ENCODE measurements around the gene UBE2V1. TPM values are rescaled to one million over a fixed set of nuclear protein-coding genes. Genes with fewer than 3 reads are reported as not detected.

The UBE2V1 gene
- total RNA-seq, 6 donors from 2014 or later = 50.3 to 116 (median 69.9) TPM

DNA sequence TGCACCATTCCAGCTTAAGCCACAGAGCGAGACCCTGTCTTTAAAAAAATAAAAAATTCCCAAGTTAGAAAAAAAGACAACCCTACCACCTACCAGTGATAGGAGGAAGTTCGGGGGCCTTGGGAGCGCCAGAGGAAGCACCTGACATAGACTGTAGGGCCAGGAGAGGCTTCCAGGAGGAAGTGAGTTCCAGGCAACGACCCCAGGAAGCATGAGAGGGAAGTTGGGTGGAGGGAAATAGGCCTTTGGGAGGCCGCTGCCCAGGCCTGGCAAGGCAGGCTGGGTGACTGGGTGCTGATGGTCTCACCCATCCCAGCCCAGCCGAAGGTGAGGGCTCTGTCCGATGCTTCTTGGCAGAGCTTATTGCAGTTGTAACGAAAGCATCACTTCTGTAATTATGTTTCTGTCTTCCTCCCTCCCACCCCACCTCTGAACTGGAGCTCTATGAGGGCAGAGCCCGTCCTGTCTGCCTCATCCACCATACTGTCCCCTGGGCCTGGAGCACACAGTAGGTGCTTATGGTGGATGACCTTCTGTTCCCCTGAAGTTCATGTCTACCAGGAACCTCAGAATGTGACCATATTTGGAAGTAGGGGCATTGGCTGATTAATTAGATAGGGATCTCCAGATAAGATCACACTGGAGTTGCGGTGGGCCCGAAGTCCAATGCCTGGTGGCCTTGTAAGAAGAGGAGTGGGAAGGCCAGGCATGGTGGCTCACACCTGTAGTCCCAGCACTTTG lies 54.1 kb downstream of the UBE2V1 start:
- ATAC-seq (ENCODE audit: low FRiP score in 2 of 2) (no peak), DNase-seq (no peak)
- TF ChIP-seq POLR2AphosphoS5 (IDR thresholded peaks at IDR 0.05) (no peak), EP300 (IDR thresholded peaks at IDR 0.05) (no peak), POLR2A (IDR thresholded peaks at IDR 0.05) (no peak)
- TF ChIP-seq, protein P1, sequence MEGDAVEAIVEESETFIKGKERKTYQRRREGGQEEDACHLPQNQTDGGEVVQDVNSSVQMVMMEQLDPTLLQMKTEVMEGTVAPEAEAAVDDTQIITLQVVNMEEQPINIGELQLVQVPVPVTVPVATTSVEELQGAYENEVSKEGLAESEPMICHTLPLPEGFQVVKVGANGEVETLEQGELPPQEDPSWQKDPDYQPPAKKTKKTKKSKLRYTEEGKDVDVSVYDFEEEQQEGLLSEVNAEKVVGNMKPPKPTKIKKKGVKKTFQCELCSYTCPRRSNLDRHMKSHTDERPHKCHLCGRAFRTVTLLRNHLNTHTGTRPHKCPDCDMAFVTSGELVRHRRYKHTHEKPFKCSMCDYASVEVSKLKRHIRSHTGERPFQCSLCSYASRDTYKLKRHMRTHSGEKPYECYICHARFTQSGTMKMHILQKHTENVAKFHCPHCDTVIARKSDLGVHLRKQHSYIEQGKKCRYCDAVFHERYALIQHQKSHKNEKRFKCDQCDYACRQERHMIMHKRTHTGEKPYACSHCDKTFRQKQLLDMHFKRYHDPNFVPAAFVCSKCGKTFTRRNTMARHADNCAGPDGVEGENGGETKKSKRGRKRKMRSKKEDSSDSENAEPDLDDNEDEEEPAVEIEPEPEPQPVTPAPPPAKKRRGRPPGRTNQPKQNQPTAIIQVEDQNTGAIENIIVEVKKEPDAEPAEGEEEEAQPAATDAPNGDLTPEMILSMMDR (IDR thresholded peaks at IDR 0.05) = no peak
- 66 to 82% methylated on average over 11 of the region's 11 CpGs for WGBS, 2 donors
- no peaks in the 10 kb centered on the region for H3K36me3 ChIP-seq
- H3K4me3 ChIP-seq = no peak overlapping the region
- H3K9me3 ChIP-seq = no peaks in the 10 kb centered on the region
- no peak overlapping the region for H3K27ac ChIP-seq
- peaks cover 0 to 7% (median 2%) of the 10 kb centered on the region in 4 donors for H3K4me1 ChIP-seq
- no peaks in the 10 kb centered on the region for H3K27me3 ChIP-seq

DNA sequence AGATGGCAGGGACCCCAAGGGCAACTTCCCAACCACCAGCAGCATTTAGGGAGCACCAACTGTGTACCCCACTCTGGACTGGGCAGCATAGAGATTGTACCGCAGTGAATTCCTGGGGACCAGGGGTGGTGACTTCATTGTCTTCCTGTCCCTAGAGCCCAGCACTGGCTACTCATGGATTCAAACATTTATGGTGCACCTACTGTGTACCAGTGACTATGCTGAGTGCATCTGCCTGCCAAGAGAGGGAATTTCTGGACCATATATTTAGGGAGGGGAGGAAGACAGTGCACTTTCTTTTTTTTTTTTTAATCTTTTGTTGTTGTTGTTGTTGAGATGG lies 55.3 kb downstream of the UBE2V1 start:
- no peaks in the 10 kb centered on the region for H3K36me3 ChIP-seq
- no peak overlapping the region for H3K27ac ChIP-seq
- no peaks in the 10 kb centered on the region for H3K27me3 ChIP-seq
- ATAC-seq (ENCODE audit: low FRiP score in 2 of 2) (no peak), DNase-seq (no peak)
- peaks cover 0 to 7% (median 2%) of the 10 kb centered on the region in 4 donors for H3K4me1 ChIP-seq
- no peak overlapping the region for H3K4me3 ChIP-seq
- 100% methylated on average over 1 of the region's 1 CpG; no CpG with 5 or more reads in 1 of the 2 donors for WGBS, 2 donors
- no peaks in the 10 kb centered on the region for H3K9me3 ChIP-seq
- no peak for TF ChIP-seq POLR2A (IDR thresholded peaks at IDR 0.05)
- TF ChIP-seq EP300 (IDR thresholded peaks at IDR 0.05) = no peak

DNA sequence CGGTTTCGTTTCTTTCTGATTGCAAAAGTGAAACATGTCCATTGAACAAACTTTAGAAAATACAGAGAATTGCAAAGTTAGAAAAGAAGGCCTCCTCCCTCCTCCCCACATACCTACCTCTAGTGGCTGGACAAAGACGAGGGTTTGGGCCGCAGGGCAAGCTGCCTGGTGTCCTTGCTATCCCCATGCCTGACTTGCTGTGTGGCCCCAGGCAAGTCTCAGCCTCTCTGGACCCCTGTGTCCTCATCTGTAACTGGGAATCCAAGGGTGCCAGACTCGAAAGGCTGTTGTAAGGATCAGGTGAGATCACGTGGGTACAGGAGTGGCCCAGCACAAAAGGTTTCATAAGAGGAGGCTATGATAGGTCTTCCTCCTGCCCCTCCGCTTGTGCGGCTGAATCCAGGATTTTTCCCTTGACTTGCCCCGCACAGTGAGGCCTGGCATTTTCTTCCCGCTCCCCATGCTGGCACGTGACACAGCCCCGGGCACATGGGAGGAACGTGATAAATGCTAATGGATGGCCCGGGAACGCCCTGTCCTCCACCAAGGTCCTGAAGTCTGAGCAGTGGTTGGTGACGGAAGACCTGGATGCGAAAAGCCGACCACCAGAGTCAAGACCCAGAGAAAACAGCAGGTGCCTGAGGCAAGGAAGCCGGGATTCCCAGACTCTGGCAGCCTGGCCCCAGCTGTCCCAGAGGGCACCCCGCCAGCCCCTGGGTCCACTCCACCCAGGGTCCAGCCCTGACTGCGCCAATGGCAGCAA lies 55.8 kb downstream of the UBE2V1 start:
- no peak for TF ChIP-seq POLR2AphosphoS5 (IDR thresholded peaks at IDR 0.05)
- no peak for TF ChIP-seq POLR2A (IDR thresholded peaks at IDR 0.05)
- no peak for TF ChIP-seq EP300 (IDR thresholded peaks at IDR 0.05)
- TF ChIP-seq, protein P1 (IDR thresholded peaks at IDR 0.05) = no peak
- H3K4me3 ChIP-seq = no peak overlapping the region
- H3K9me3 ChIP-seq = no peaks in the 10 kb centered on the region
- no peaks in the 10 kb centered on the region for H3K36me3 ChIP-seq
- H3K27me3 ChIP-seq = no peaks in the 10 kb centered on the region
- 89 to 91% methylated on average over 17 to 21 of the region's 21 CpGs for WGBS, 2 donors
- H3K27ac ChIP-seq = no peak overlapping the region
- ATAC-seq (ENCODE audit: low FRiP score in 2 of 2) = no peak
- no peak for DNase-seq
- H3K4me1 ChIP-seq = peaks cover 0 to 7% (median 2%) of the 10 kb centered on the region in 4 donors

DNA sequence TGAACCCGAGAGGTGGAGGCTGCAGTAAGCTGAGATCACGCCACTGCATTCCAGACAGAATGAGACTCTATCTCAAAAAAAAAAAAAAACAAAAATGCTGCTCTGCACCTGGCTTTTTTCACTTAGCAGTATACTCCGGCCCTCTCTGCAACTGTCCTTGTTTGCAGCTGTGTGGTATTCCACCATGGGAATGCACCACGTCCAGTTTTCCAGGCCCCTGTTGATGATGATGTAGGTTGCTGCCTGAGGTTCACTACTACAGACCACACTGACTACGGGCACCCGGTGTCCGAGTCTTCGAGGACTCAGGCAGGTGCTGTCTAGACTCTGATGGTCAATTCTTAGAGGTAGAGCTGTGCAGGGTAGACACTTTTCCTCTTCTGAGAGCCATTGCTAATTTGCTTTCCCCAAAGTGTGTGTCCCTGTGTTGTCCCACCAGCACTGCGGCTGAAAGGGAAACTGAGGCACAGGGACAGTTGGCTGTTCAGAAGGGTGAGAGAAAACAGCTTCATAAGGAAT lies 56.5 kb downstream of the UBE2V1 start:
- no peak for TF ChIP-seq POLR2AphosphoS5 (IDR thresholded peaks at IDR 0.05)
- TF ChIP-seq, protein P1 (IDR thresholded peaks at IDR 0.05) = no peak
- no peak for TF ChIP-seq EP300 (IDR thresholded peaks at IDR 0.05)
- no peak for TF ChIP-seq POLR2A (IDR thresholded peaks at IDR 0.05)
- 94% methylated on average over 9 of the region's 9 CpGs for WGBS, 2 donors
- Histone ChIP-seq H3K4me3 (no peak overlapping the region), H3K36me3 (no peaks in the 10 kb centered on the region), H3K27ac (no peak overlapping the region), H3K4me1 (peaks cover 0 to 7% (median 2%) of the 10 kb centered on the region in 4 donors), H3K9me3 (no peaks in the 10 kb centered on the region), H3K27me3 (no peaks in the 10 kb centered on the region)
- ATAC-seq (ENCODE audit: low FRiP score in 2 of 2) (no peak), DNase-seq (no peak)

DNA sequence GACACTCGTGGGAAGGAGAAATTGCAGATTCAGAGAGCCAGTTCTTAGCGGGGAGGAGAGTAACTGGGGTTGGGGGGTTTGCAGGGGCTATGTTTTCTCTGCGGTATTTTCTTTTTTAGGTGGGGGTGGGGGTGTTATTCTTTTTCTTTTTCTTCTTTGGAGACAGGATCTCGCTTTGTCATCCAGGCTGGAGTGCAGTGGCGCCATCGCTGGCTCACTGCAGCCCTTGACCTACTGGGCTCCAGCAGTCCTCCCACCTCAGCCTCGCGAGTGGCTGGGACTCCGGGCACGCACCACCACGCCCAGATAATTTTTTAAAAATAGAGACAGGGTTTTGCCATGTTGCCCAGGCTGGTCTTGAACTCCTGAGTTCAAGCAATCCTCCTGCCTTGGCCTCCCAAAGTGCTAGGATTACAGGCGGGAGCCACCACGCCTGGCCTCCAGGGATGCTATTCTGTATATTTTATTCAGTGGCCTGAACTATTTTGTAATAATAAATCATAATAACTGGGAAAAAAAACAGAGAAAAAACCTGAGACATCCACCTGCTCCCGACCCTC lies 57.3 kb downstream of the UBE2V1 start:
- H3K27ac ChIP-seq = no peak overlapping the region
- H3K9me3 ChIP-seq = no peaks in the 10 kb centered on the region
- H3K4me3 ChIP-seq = no peak overlapping the region
- H3K36me3 ChIP-seq = no peaks in the 10 kb centered on the region
- ATAC-seq (ENCODE audit: low FRiP score in 2 of 2) = no peak
- no peak for TF ChIP-seq POLR2AphosphoS5 (IDR thresholded peaks at IDR 0.05)
- no peak for TF ChIP-seq EP300 (IDR thresholded peaks at IDR 0.05)
- TF ChIP-seq, protein P1 (IDR thresholded peaks at IDR 0.05) = no peak
- no peak for TF ChIP-seq POLR2A (IDR thresholded peaks at IDR 0.05)
- H3K4me1 ChIP-seq = peaks cover 0 to 7% (median 2%) of the 10 kb centered on the region in 4 donors
- WGBS, 2 donors = 80 to 85% methylated on average over 14 of the region's 14 CpGs
- no peaks in the 10 kb centered on the region for H3K27me3 ChIP-seq
- no peak for DNase-seq
